Medulla oblongata (tissue), 1 donor: ENCODE results near the gene MPPED2.

ENCODE experiments used
- DNase-seq: peaks from one replicate; pipeline ENCODE4 v3.0.0-alpha.2; 2015; ENCODE audit errors: extremely low spot score

Gene MPPED2

GRCh38 chr11:30422447-30423278, 163.5 kb downstream of the MPPED2 start:
- DNase-seq: no peak

- no peak for DNase-seq
These were observed 165.8 kb downstream of the MPPED2 start for GRCh38 chr11:30420233-30420787.

DNA sequence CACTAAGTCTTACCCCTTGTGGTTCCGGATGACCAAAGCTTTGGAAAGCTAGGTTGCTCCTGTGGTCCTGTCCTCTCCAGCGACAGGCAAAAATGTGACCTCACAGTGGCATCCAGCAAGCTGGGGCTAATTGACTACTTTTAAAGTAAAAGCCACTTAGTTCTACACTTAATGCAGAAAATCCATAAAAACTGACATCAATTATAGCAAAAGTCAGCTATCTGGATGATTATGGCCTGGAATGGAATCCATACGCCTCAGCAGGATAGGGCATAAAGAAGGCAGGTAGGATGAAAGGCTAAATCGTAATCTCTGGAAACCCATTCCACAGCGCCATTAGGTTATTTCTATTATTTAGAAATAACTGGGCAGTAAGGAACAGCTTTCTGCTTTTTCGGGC, 171.3 kb downstream of the MPPED2 start:
- no peak for DNase-seq

DNA sequence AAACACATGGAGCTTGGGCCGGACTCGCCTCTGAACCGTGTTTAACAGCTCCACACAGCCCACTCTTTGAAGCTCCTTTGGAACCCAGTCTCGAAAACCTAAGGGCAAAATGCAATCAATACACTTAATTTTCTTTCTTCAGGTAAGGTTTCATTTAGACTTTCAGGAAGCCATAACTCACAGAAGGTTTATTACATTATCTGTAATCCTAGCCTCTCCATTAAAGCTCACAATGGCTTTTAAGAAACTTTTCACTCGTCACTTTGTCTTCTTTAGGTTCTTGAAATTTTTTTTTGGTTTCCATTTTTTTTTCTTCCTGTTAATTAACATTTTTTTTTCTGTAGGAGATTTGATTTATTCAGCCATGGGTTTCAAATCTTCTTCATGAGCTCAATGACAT, 171.9 kb downstream of the MPPED2 start:
- no peak for DNase-seq

DNA sequence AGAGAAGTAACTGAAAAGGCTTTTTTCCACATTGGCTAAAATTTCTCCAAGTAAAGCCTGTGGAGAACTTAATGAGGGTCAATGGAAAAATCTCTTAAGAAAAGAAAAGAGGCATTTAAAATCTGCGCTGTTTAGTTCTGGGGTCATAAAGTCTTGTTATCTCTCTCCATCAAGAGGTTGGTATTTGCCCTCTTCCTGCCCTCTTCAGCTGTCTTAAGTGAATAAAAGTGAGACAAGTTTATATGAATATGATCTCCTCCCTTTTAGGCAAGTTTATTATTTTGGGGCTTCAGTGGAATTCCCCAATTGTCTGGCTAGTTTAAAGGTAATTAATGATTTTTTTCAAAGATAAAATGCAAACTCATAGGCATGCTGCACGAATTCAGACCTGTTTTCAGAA, 173.6 kb downstream of the MPPED2 start:
- DNase-seq: no peak

GRCh38 chr11:30411383-30411782, 174.8 kb downstream of the MPPED2 start:
- no peak for DNase-seq

GRCh38 chr11:30406978-30407762, 179.0 kb downstream of the MPPED2 start:
- DNase-seq: no peak

DNA sequence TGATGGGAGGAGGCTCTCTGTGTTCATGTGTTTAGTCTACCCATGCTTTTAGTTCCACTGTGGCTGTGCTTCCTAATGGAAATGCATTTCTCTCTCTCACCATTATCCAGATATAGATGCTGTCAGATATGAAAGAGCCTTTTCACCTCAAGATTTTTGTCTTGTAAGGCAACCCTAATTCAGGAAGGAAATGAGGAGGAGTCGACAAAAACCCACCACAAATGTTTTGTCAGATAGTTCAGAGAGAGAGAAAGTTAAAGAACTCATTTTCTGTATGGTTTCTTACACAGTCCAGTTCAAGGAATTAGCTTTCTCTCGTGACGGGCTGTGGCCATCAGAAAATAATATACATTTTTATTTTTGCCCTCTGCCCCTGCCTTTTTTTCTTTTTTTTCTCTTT, 180.8 kb downstream of the MPPED2 start:
- no peak for DNase-seq

- no peak for DNase-seq
These were observed 182.0 kb downstream of the MPPED2 start for GRCh38 chr11:30404136-30404535.

DNA sequence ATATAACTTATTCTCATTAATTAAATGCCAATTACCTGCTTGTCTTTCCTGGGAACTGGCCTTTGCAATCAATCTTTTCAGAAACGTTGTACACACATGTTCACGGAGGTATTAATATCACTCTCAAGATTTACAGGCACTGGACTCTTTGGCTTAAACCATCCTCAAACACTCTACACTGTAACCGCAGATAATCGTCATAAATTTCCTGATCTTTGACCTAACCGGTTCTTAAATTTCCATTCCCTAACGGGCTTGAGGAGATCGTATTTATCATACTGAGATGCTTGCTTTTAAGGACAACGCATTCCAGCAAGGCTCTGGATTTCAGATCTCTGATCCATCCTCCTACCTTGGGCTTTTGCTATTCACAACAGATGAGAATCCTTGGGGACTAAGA, 190.4 kb downstream of the MPPED2 start:
- DNase-seq: no peak

DNA sequence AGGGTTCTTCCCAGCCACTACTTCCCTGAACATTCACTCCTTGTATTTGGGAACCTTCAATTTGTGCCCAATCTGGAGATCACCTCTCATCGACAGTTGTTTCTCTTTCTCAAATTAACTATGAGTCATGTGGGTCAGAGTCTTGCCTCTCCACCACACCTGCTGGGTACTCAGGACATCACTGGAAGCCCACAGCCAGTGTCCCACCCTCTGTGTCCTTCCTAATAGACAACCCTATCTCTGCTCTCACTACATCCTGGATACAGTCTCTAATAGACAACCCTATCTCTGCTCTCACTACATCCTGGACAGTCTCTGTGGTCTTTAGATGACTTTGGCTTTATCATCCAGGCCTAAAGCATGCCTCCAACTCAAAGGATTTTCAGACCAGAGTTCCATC, 193.1 kb downstream of the MPPED2 start:
- DNase-seq: no peak

DNA sequence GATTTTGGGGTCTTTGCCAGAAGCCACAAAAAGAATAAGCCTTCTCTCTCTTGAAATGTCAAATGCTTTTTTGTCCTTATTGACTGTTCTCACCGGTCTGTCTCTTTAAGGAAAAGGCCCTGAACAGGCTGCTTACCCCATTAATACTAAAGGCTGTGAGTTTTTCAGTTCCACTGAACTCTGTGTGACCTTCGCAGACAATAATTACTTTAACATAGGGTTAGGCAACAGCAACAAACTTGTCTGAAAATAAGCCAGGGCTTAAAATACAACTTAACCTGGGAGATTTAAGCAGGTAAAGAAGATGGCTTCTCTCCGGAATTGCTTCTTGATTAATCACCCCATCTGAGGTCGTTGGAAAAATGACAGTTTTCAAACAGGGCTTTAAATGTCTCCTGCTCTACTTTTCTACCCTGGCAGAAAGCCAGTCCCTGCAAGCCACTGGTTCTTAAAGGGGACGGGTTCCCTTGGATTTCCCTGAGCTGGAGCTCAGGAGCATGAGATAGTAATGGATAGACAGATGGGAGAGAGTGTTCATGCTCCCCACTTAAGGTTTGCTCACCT, 193.8 kb downstream of the MPPED2 start:
- DNase-seq: peak; percentile 37

DNA sequence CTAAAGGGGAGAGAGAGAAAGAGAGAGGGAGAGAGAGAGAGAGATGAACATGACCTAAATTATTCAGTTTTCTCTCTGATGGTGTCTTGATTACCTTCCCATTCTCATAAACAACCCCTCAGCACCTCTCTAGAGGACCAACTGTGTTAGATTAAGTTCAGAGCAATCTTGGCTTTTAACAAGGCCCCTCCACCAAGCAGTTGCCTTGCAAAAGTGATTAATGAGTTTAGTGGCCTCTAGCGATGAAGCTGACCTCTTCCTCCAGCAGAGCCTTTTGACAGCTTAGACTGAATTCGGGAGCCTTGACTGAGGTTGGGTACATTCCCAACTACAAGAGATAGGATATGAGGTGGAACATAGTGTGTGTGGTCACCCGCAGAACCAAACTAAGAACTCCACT, 197.2 kb downstream of the MPPED2 start:
- DNase-seq: no peak

GRCh38 chr11:30387891-30388861, 198.0 kb downstream of the MPPED2 start:
- DNase-seq: no peak

- DNase-seq: no peak
These were observed 204.3 kb downstream of the MPPED2 start for GRCh38 chr11:30381879-30382278.

DNA sequence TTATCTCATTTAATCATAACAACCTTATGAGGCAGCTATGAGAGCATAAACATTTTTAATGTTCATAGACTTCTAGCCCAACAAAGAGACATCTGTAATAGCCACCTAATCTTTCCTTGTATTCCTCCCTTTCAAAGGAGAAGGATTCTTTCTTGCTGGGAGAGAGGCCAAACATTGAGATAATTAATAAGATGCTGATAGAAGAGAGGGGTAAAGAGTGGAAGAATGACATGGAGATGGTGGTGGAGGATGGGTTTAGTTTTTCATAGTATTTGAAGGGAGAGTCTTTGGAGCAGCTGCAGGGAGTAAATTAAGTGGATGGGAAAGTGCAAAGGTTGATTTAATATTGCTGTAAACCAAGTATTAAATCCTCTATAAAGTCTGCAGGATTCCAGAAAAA, 205.3 kb downstream of the MPPED2 start:
- DNase-seq: no peak

DNA sequence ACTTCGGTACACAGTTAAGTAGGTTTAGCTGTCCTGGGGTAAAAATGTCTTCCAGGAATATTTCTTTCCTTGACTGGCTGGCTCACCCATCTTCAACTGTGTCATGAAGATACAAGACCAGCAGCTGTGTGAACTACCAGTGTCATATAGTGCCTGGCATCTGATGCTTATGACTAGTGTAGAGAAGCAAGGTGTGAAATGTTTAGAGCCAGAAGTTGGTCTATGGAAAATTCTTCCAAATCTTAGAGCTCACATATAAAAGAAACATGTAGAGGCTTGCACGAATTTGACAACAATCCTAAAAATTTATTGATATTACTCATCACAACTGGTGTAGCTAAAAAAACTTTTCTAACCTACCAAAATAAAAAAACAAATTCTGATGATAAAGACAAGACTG, 208.8 kb downstream of the MPPED2 start:
- no peak for DNase-seq

- DNase-seq: no peak
These were observed 216.0 kb downstream of the MPPED2 start for GRCh38 chr11:30370164-30370563.

- no peak for DNase-seq
These were observed 217.8 kb downstream of the MPPED2 start for GRCh38 chr11:30368394-30368793.

- DNase-seq: no peak
These were observed 220.2 kb downstream of the MPPED2 start for GRCh38 chr11:30365793-30366517.
